Stimulated activated CD8-positive, alpha-beta memory T cell treated with anti-CD3 and anti-CD28 coated beads, Interleukin-7, amount 100 ng/mL, for 24 hours (primary cell): ENCODE data around the gene LIN54.
"Not testable (repeated sequence)": the region's sequence is repeated elsewhere in the genome, so short reads cannot be mapped to it uniquely, and the experiment has no call there.

Experiments used
- DNase-seq: peaks from one replicate; pipeline ENCODE4 v3.0.0-alpha.2; 2020; ENCODE audit warnings: low read depth

Gene LIN54

DNA sequence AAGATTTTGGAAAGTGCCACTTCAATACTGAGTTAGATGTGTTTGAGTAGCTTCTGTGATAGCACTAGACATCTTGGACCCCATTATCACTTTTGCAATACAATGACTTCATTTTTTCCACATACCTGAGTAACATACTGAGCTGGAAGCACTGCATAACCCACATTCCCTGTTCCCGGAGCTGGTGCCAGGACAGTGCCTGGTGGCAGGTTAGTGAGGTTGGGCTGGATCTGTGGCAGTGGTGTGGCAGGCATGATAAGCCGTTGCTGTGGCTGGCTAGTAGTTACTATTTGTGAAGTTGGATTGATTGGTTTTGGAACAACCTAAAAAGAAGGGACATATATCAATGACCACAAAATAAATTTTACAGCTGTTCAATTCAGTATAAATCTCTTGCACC lies 71.2 kb downstream of the LIN54 start:
- no peak for DNase-seq

DNA sequence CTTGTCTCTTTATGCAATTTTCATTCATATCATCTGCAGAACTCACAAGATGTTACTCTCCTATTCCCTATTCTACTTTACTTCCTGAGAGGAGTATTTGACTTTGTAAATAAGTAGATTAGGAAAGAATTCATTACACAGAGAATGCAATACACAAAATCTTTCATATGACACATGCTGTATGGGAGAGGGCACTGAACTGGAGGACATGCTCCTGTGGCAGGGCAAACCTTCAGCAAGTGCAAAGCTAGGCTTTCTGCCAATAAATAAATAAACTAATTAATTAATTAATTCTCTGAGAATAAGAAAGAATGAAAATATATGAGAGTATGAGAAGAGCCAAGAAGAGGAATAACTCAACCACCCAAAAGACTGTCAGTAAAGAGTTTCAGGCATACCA lies 76.2 kb downstream of the LIN54 start:
- DNase-seq, result no peak

DNA sequence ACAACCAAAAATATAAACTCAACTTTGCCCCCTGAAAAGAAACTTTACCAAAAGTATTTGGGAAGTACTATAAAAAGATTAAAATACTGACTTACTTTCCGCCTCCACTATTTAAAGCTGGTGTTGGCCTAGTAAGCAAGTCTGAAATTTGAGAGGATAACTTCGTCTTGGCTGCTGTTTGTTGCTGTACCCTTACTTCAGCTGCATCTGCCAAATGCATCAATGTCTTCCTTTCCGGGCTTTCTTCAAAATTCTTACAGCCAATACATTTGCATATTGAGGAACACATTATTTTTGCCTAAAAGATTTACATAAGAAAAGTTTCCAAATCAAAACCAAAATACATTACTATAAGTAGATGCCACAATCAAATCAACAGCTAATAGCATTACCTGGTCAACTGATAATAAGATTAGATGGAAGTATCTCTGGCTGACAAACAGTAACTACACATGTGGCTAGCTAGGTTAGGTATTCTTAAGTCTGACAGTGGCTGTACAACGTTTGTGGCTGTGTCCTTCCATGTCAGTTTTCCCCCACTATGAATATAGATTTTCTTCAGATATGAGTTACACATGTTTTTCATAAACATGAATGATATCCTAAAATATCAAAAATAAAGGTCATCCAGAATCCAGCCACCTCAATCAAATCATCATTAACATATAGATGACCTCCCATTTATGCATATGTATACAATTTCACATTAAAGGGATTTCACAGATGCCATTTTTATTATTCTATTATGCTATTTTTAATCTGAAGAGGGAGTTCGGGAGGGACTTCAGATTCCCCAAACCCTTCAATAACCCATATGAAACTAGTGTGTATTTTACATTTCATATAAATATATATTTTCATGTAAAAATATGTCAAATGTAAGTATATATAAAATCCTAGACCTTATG lies 79.5 kb downstream of the LIN54 start:
- DNase-seq, result no peak

DNA sequence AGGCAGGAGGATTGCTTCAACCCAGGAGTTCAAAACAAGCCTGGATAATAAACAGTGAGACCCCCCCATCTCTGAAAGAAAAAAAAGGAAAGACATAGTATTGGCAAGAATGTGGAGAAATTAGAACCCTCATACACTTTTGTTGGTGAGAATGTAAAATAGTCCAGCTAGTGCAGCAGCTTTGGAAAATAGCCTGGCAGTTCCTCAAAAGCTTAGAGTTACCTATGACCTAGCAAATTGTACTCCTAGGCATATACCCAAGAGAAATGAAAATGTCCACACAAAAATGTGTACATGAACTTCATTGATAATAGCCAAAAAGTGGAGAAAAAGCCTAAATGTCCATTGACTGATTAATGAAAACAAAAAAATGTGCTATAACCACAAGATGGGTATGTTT lies 88.8 kb downstream of the LIN54 start:
- DNase-seq, result no peak

DNA sequence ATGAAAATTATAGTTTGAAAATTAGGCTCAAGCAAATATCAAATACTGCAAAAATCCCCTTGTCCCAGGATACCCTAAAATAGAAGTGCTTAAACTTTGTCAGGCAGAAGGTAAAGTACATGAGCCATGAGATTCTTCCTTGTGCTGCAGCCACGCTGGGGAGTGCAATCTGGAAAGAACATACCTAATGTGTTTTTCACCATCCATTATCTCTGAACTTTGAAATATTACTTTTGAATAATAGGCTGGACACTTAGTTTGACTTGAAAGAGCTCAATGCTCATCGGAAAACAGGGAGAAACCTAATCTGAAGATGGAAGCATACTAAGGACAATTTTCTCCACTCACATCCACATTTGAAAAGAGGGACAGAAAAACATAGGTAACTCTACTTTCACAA lies 91.2 kb downstream of the LIN54 start:
- DNase-seq, result no peak

DNA sequence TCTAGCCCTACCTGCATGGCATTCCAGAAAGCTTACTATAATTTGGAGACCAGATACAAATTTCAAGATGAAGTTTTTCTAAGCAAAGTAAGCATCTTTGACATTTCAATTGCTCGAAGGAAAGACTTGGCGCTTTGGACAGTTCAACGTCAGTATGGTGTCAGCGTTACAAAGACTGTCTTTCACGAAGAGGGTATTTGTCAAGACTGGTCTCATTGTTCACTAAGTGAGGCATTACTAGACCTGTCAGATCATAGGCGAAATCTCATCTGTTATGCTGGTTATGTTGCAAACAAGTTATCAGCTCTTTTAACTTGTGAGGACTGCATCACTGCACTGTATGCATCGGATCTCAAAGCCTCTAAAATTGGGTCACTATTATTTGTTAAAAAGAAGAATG lies 92.5 kb downstream of the LIN54 start:
- DNase-seq, result no peak

DNA sequence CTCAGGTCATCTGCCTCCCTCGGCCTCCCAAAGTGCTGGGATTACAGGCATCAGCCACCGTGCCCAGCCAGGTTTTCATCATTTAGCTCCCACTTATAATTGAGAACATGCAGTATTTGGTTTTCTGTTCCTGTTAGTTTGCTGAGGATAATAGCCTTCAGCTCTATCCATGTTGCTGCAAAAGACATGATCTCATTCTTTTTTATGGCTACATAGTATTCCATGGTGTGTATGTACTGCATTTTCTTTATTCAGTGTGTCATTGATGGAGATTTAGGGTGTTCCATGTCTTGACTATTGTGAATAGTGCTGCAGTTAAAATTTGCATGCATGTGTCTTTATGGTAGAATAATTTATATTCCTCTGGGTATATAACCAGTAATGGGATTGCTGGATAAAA lies 96.7 kb downstream of the LIN54 start:
- DNase-seq, result not testable (repeated sequence)

DNA sequence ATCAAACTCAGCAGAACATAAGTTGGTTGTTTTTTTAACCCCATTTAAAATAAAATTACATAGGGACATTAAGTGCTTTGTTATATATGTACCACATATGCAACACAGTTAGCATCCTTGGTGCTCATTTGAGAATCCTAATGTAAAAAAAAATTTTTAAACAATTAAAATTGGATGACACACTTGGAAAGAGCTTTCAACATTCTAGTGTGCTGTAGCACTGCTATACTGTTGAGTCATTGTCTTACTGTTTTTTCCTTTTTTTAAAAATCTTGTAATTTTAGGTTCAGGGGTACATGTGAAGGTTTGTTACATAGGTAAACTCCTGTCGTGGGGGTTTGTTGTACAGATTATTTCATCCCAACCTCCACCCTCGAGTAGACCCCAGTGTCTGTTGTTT lies 97.3 kb downstream of the LIN54 start:
- no peak for DNase-seq

DNA sequence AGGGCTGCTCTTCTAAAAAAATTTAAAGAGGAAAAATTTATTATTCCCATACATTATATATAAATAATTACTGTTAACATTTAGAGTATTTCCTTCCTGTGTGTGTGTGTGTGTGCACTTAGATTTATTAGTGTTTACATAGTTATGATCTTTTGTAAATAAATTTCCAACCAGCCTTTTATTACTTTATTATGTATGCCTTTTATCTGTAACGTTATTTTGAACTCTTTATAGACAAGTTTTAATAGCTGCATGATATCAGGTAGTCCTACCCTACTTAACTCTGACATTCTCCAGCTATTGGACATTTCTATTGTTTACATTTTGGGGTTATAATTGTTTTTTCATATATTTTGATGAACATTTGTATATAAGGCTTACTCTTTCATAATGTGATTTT lies 101.3 kb downstream of the LIN54 start:
- no peak for DNase-seq

DNA sequence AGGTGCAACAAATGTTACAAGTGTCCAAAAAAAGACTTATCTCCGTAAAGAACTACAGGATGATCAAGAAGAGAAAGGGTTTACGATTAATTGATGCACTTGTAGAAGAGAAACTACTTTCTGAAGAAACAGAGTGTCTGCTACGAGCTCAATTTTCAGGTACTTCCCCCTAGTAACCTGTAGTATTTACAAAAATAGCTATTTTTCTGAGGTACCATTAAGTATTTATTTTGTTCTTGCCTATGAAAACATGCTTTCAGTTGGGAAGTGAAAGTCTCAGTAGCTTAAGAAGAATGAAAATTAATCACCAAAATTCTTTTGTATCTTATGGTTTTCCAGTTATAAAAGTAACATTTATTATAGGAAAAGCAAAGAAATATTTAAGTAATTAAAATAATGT lies 104.2 kb downstream of the LIN54 start:
- no peak for DNase-seq

DNA sequence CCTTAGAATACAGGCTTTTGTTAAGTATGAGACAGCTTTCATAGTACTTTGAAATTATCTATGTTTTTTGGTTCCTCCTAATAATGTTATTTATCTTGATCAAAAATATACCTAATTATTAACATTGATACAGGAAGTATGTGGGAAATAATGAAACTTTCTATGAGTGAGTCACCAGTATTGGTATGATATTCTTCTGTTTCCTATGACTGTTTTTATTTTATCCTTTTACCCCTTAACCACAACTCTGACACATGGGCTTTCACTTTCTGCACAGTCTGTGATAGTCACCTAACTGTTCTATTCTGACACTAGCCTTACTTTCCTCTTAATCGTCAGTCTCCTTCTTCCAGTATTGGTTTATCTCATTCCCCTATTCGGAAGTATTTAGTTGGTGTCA lies 105.4 kb downstream of the LIN54 start:
- DNase-seq, result no peak

DNA sequence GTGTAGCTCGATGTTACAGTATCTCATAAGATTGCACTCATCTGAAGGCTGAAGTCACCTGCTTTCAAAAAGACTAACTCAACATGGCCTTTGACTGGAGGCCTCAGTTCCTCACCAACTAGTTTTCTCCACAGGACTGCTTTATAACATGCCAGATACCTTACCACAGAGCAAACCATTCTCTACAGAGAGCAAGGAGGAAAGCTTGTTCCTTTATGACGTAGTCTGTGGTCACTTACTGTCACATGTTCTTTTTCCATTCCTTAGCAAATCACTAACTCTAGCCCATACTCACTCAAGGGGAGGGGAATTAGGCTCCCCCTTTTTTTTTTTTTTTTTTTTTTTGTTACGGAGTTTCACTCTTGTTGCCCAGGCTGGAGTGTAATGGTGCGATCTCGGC lies 106.9 kb downstream of the LIN54 start:
- no peak for DNase-seq

DNA sequence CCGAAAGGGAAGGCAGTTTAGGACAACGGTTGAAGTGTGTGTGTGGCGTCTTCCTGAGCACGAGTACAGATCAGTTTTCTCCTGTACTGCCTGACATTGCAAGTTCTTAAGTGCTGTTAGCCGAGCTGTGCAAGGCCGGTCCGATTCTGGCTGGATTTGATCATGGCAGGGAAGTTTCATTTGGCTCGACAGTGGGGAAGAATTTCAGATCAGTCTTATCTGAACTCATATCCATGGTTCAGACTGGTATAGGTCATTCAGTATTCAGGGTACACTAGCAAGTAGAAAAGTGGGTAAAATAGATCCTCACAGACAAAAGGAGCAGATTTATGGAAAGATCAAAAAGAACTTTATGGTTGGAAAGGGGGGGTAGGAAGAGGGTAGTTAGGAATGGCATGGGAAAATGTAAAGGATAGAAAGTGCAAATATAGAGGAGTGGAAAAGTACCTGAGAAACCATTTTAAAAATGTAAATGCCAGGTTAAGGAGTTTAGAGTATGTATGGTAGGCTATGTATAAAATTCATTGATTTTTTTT lies 109.4 kb downstream of the LIN54 start:
- no peak for DNase-seq

DNA sequence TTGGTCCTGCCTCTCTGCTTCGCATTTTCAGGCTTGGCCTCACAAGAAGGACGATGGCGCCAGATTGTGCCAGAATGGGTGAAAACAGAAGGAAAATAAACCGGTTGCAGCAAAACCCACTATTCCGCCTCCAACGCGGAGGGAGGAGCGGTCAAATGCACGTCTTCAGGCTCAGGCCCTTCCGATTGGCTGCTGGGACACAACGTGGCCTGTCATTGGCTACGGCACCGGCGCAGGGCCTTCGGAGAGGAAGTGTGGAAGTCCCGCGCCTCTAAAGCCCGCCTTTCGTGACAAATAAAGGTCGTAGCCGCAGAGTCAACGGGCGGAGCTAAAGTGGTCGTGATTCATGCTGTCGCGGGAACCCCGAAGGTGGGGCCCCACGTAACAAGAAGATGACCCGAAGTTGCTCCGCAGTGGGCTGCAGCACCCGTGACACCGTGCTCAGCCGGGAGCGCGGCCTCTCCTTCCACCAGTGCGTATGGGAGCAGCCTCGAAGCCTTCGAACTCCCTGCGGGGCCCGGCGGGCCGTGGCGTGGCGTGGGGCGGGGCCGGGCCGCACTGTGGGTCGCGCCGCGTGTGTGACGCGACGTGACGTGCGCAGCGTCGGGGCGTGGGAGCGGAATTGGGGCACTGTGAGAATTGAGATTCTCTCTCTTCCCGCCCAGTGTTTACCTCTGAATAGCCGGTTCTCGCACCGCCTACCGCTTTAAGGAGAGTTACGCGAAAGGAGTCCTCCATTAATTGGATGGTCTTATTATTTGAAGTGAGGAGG lies 110.0 kb downstream of the LIN54 start, which contains the start of gene THAP9:
THAP9 (plus strand) TSS at position 325 of the 772 bp plus-strand sequence; CDS start at position 393, 68 bp downstream.
- DNase-seq, result peak; percentile 91

DNA sequence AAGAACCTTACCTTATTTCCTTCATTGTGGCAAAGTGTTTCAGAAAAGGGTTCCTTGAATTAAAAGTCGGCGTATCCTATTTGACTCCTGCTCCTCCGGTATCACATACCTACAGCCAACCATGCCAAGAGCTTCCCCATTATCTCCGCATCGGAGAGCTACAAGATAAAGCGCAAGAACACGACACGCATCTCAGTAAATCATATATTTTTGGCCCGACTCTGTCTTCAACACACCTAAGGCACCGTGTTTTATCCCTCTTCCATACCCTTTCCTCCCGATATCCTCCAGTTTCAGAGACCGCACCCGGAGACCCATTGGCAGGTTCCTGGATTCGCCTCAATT lies 110.6 kb downstream of the LIN54 start:
- no peak for DNase-seq

DNA sequence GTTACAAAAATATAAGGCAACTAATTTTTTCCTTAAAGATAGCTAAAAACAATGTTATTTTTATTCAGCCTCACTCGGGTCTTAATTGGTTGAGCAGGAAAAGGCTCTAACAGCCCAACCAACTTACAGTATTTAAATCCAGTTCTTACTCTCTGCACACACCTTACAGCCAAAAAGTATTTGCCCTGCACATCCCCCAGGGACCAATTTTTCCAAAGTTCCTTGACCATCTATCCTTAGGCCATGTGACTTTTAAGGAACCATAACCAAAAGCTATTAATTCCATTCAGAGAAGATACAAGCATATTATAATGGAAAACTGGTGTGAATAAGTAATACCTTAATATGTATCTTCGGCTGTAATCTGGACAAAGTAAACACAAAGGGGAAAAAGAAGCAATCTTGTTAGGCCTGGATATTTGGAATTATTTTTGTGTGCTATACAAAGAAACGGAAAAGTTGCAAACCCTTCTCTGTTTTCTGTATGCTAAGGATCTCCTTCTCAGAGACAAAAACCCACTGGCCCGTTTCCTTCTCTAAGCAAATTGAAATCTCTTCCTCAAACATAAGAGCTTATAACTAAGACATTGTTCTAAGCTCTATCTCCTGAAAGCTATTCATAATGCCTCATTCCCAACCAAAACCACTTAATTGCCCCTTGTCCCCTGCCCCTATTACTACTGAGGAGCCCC lies 111.1 kb downstream of the LIN54 start:
- no peak for DNase-seq

DNA sequence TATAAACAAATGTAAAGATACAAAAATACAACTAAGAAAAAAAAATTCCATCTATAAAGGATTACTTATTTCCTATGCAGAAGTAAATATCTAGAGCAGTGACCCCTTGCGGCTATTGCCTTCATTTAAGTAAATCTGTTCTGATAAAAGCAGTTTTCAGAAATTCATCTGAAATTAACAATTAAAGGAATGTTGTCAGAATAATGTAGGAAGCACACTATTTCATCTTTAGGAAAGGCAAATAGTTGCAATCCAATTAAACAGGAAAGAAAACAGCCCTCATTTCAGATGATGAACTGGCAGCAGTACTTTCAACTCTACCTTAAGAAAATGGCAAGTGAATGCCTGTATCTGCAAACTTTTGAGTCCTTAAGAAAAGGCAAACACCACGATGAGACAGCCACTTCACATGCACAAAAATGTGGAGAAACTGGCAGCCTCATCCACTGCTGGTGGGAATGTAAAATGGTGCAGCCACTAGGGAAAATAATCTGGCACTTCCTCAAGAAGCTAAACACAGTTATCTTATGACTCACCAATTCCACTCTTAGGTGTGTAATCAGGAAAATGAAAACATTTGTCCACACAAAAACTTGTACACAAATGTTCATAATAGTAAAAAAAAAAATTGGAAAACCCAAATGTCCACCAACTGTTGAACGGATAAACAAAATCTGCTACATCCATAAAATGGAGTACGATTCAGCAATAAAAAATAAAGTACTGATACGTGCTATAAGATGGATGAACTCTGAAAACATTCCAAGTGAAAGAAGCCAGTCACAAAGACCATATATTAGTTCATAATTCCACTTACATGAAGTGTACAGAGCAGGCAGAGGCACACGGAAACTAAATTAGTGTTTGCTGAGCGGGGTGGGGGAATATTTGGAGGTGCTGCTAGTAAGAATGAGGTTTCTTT lies 112.0 kb downstream of the LIN54 start:
- DNase-seq, result no peak

DNA sequence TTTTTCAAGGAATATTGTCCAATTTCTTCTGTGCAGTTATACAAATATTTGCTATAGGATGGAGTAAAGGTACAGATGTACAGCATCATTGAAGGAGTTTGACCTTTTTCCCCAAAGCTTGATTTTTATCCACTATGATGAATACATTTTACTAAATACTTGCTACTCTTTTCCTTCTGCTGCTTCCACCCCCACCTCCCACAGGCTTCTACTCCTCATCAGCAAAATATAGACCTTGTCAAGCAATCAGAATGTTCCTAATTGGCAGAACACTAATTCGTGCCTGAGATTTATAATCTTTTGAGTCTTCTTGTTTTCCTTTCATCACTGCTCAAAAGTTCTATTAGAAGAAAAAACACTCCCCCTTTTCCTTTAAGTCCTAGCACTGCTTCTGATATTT lies 113.9 kb downstream of the LIN54 start:
- no peak for DNase-seq

DNA sequence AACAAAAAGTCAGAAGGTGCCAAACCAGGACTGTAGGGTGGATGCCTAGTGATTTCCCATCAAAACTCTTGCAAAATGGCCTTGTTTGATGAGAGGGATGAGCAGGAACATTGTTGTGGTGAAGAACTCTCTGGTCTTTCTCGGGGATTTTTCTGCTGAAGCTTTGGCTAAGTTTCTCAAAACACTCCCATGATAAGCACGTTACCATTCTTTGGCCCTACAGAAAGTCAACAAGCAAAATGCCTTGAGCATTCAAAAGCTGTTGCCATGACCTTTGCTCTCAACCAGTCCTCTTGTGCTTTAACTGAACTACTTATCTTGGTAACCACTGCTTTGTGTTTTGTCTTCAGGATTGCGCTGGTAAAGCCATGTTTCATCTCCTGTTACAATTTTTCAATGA lies 116.7 kb downstream of the LIN54 start:
- no peak for DNase-seq

DNA sequence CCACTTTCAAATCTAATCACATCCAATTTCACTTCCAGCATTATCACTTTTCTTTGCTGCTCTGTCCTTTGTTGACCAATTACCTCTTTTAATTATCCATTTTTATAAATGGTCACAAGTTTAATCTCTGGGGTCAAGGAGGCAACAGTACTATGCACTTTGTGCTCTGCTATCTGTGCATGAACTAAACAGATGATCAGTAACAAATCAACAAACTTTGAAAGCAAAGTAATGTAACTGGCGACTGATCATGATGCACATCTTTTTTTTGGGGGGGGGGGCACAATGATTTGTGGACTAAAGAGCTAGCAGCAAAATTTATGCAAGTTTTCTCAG lies 118.2 kb downstream of the LIN54 start:
- DNase-seq, result no peak

DNA sequence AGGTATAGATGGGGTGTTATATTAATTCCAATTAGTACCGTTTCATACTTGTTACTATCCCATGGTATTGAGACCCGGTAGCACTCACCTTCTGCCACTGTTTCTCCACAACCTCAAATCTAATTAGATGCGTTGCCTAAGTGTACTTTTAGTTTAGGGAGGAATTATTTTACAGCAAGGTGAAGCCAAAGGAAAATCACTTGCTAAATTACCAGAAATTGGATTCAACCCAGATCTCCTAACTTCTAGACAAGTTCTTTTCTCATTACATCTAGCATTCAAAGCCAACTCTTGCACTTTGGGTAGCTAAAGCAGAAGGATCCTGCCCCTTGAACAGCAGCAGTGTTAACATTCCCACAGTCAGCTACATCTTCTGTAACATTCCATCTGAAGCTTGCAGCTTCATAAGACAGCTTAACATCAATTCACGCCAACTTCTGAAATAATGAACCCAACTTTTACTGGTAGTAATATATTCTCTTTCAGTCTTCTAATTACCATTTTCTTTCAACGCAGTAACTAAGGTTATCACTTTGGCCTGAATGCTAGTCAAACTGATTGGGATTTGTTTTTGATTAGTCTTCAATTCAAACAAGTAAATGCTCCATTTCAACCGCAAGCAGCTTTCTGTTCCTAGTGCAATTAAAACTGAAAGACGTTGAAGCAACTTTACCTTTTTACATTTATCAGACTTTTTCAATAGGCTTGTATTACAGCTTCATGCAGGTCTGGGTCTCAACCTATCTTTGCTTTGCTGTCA lies 118.7 kb downstream of the LIN54 start:
- DNase-seq, result no peak
